ENCODE results near the gene C1QTNF6.

GRCh38 chr22:37175414-37176281 is 12.4 kb downstream of the C1QTNF6 start:
- no peak for TF ChIP-seq CTCF (IDR thresholded peaks at IDR 0.05; ENCODE audit: insufficient read depth, low read depth, low read length)
- TF ChIP-seq EZH2 (IDR thresholded peaks at IDR 0.05; ENCODE audit: insufficient read depth, low read length): no peak

All from astrocyte (in vitro differentiated cells and primary cell).